ENCODE measurements around the gene POU5F1.
"Not testable (repeated sequence)": the region's sequence is repeated elsewhere in the genome, so short reads cannot be mapped to it uniquely, and the experiment has no call there.

Gene POU5F1

GRCh38 chr6:31190488-31190887 lies 20.0 kb upstream of the POU5F1 start:
- no peak for DNase-seq (ENCODE audit: low spot score)

- not testable (repeated sequence) for DNase-seq (ENCODE audit: low spot score)
These were observed 18.7 kb upstream of the POU5F1 start for GRCh38 chr6:31189223-31189622.

GRCh38 chr6:31187780-31188194 lies 17.3 kb upstream of the POU5F1 start:
- no peak for DNase-seq (ENCODE audit: low spot score)

- no peak for DNase-seq (ENCODE audit: low spot score)
These were observed 15.7 kb upstream of the POU5F1 start for GRCh38 chr6:31186052-31186734.

GRCh38 chr6:31185695-31186051 lies 15.2 kb upstream of the POU5F1 start:
- not testable (repeated sequence) for DNase-seq (ENCODE audit: low spot score)

- DNase-seq (ENCODE audit: low spot score), result not testable (repeated sequence)
These were observed 13.4 kb upstream of the POU5F1 start for GRCh38 chr6:31183859-31184258.

- DNase-seq (ENCODE audit: low spot score), result not testable (repeated sequence)
These were observed 12.8 kb upstream of the POU5F1 start for GRCh38 chr6:31183287-31183686.

GRCh38 chr6:31180500-31180899 lies 10.0 kb upstream of the POU5F1 start:
- peak; percentile 87 for DNase-seq (ENCODE audit: low spot score)

GRCh38 chr6:31179896-31180295 lies 9.4 kb upstream of the POU5F1 start:
- DNase-seq (ENCODE audit: low spot score), result no peak

GRCh38 chr6:31179042-31179386 lies 8.5 kb upstream of the POU5F1 start:
- no peak for DNase-seq (ENCODE audit: low spot score)

GRCh38 chr6:31178143-31179041 lies 7.9 kb upstream of the POU5F1 start:
- no peak for DNase-seq (ENCODE audit: low spot score)

GRCh38 chr6:31175971-31176370 lies 5.5 kb upstream of the POU5F1 start:
- peak; percentile 71 for DNase-seq (ENCODE audit: low spot score)

GRCh38 chr6:31174378-31174777 lies 3.9 kb upstream of the POU5F1 start:
- no peak for DNase-seq (ENCODE audit: low spot score)

- DNase-seq (ENCODE audit: low spot score), result no peak
These were observed 2.9 kb upstream of the POU5F1 start for GRCh38 chr6:31173406-31173805.

GRCh38 chr6:31172973-31173384 lies 2.5 kb upstream of the POU5F1 start:
- no peak for DNase-seq (ENCODE audit: low spot score)

- no peak for DNase-seq (ENCODE audit: low spot score)
These were observed 1.7 kb upstream of the POU5F1 start for GRCh38 chr6:31171931-31172905.

- DNase-seq (ENCODE audit: low spot score), result no peak
These were observed 647 bp upstream of the POU5F1 start for GRCh38 chr6:31170987-31171671.

GRCh38 chr6:31169858-31170599 lies 453 bp downstream of the POU5F1 start:
- not testable (repeated sequence) for DNase-seq (ENCODE audit: low spot score)

GRCh38 chr6:31169123-31169857 lies 1.2 kb downstream of the POU5F1 start:
- DNase-seq (ENCODE audit: low spot score), result no peak

GRCh38 chr6:31168606-31169005 lies 1.9 kb downstream of the POU5F1 start:
- DNase-seq (ENCODE audit: low spot score), result no peak
